Measurements from ENCODE around the gene CEP350.

- no peak for TF ChIP-seq CTCF (IDR thresholded peaks at IDR 0.05)
- TF ChIP-seq EP300 (IDR thresholded peaks at IDR 0.05; ENCODE audit: low read depth) = no peak
Measured at GRCh38 chr1:180046674-180047073, 92.1 kb downstream of the CEP350 start.

All from transverse colon (tissue), 3 donors.